Measurements from ENCODE around the gene C6orf118.

DNA sequence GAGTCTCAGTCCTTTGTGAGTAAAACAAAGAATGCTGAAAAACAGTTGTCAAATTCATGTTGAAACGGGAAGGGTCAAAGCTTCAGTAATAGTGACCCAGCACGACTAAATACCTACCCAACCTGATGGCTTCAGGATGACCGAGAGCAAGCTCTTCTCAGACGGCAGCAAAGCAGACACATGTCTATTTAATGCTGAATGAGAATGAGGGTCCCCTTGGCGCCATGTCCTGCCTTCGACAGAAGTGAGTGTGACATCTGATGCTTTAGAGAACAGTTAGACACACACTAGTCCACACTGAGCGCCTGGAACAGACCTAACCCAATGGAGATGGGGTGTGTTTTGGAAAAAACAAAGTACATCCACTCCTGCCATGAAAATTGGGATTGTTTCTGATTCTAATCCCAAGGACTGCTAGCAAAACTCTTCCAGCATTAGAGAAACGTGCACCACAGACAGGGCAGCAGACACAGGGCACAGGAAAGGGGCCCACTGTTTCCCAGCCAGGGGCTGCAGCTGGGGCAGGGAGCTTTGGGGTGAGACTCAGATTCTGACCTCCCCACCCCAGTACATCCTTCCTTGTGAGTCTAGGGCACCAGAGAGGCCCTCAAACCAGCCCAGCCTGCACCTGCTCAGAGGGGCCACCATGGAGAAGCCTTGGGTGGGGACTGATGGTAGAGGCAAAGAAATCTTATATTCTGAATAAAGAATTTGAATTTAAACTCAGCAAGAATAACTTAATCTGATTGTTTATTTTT, 76.5 kb downstream of the C6orf118 start:
- TF ChIP-seq, protein P1, sequence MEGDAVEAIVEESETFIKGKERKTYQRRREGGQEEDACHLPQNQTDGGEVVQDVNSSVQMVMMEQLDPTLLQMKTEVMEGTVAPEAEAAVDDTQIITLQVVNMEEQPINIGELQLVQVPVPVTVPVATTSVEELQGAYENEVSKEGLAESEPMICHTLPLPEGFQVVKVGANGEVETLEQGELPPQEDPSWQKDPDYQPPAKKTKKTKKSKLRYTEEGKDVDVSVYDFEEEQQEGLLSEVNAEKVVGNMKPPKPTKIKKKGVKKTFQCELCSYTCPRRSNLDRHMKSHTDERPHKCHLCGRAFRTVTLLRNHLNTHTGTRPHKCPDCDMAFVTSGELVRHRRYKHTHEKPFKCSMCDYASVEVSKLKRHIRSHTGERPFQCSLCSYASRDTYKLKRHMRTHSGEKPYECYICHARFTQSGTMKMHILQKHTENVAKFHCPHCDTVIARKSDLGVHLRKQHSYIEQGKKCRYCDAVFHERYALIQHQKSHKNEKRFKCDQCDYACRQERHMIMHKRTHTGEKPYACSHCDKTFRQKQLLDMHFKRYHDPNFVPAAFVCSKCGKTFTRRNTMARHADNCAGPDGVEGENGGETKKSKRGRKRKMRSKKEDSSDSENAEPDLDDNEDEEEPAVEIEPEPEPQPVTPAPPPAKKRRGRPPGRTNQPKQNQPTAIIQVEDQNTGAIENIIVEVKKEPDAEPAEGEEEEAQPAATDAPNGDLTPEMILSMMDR (IDR thresholded peaks at IDR 0.05), result no peak
- no peak for TF ChIP-seq POLR2A (IDR thresholded peaks at IDR 0.05)

Data from esophagus squamous epithelium (tissue), 4 donors.